ENCODE results near the gene CCDC107. TPM values are rescaled to one million over a fixed set of nuclear protein-coding genes. Genes with fewer than 3 reads are reported as not detected.
A peak's percentile ranks its signal among the peaks of the same experiment; 100 is the strongest.

The CCDC107 gene
- total and polyA plus RNA-seq, 5 donors from 2014 or later = 31.2 to 83.2 (median 68.9) TPM

DNA sequence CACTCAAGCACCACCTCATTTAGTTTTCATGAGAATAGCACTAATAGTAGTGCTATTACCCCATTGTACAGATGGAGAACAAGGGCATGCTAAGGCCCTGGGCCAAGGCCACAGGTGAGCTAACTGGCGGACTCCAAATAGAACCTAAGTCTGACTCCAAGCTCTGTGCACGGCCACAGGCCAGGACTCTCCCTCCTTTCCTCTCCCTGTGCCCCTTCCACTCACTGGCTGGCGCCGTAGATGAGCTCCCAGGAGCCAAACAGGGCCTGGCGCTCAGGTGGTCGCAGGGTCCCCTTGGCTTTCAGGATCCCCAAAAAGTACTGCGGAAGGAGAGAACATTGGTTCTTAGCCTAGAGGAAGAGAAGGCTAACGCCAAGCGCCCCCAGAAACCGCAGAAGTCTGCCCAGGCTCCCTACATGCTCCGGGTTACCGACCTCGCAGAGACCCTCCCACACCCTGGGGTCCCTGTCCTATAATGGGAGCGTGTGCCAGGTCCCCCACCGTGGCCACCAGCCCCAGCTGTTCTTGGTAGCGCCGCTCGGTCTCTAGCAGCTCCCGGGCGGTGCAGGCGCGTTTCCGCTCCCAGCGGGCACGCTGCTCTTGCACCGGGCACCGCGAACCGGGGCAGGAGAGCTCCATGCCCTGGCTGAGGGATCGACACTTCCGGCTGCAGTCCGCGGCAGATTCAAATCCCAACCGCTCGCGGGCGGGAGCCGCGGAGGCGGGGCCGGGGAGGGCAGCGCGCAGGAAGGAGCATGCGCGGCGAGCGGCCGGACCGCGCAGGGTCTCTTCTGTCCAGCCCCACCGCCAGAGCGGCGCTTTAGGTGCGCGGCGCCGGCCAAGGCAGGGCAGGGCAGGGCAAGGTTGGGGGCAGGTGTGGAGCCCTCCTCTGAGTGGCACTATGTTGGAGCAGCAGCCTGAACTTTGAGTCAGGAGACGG lies 6.7 kb downstream of the CCDC107 start, which contains the start of gene ARHGEF39:
ARHGEF39 (minus strand) TSS at position 665 of the 940 bp plus-strand sequence; CDS start at position 639, 26 bp downstream.
- peaks cover 13% of the 10 kb centered on the region for H3K36me3 Mint-ChIP-seq
- peak; percentile 66 to 69 for ATAC-seq (ENCODE audit: low read depth in 2 of 2)
- peaks cover 11% of the 10 kb centered on the region for H3K36me3 ChIP-seq (ENCODE audit: control insufficient read depth, insufficient read depth, low read length)
- peak within 1 kb of the TSS; percentile 85 to 97 (median 90) for H3K4me3 Mint-ChIP-seq
- H3K4me3 ChIP-seq (ENCODE audit: low read depth, low read length) = peak within 1 kb of the TSS; percentile 76
- peaks cover 60% of the 10 kb centered on the region for H3K4me1 ChIP-seq (ENCODE audit: control insufficient read depth, insufficient read depth, low read length, poor library complexity, severe bottlenecking)
- H3K4me1 Mint-ChIP-seq = peaks cover 10 to 62% (median 42%) of the 10 kb centered on the region in 4 donors
- peak within 1 kb of the TSS in 2 of 3 donors; percentile 76 to 90 for H3K27ac Mint-ChIP-seq
- H3K27me3 ChIP-seq (ENCODE audit: control insufficient read depth, insufficient read depth, low read length) = no peaks in the 10 kb centered on the region
- DNase-seq = peak; percentile 57 to 82 (median 67)
- no peaks in the 10 kb centered on the region for H3K27me3 Mint-ChIP-seq
- H3K9me3 Mint-ChIP-seq = no peaks in the 10 kb centered on the region
- no peaks in the 10 kb centered on the region for H3K9me3 ChIP-seq (ENCODE audit: control insufficient read depth in 2 of 2, low read length in 2 of 2)
- H3K27ac ChIP-seq (ENCODE audit: insufficient read depth, low read length, poor library complexity, severe bottlenecking) = peak within 1 kb of the TSS; percentile 77

DNA sequence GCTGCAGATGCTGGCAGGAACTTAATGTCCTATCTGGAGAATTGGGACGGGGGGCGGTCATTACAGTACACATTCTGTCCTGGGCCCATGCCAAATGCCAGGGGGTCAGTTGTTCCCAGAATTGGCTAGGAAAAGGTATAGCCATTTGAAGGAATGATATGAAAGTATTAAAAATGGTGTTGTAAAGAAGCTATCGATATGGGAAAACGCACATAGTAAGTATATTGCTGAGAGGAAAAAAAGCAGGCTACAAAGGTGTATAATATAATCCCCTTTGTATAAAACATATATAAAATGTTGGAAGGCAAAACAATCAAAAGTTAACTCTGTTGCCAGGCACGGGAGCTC lies 7.4 kb downstream of the CCDC107 start:
- Histone ChIP-seq H3K27me3 (ENCODE audit: control insufficient read depth, insufficient read depth, low read length) (no peaks in the 10 kb centered on the region), H3K27ac (ENCODE audit: insufficient read depth, low read length, poor library complexity, severe bottlenecking) (peak overlapping the region; percentile 77), H3K9me3 (ENCODE audit: control insufficient read depth in 2 of 2, low read length in 2 of 2) (no peaks in the 10 kb centered on the region), H3K36me3 (ENCODE audit: control insufficient read depth, insufficient read depth, low read length) (peaks cover 6% of the 10 kb centered on the region), H3K4me1 (ENCODE audit: control insufficient read depth, insufficient read depth, low read length, poor library complexity, severe bottlenecking) (peaks cover 54% of the 10 kb centered on the region), H3K4me3 (ENCODE audit: low read depth, low read length) (peak overlapping the region; percentile 76)
- no peaks in the 10 kb centered on the region for H3K27me3 Mint-ChIP-seq
- H3K27ac Mint-ChIP-seq = peak overlapping the region in 2 of 3 donors; percentile 76 to 90
- ATAC-seq (ENCODE audit: low read depth in 2 of 2) (no peak), DNase-seq (no peak)
- H3K4me1 Mint-ChIP-seq = peaks cover 10 to 56% (median 35%) of the 10 kb centered on the region in 4 donors
- H3K4me3 Mint-ChIP-seq = peak overlapping the region; percentile 85 to 97 (median 90)
- H3K36me3 Mint-ChIP-seq = peaks cover 10% of the 10 kb centered on the region
- H3K9me3 Mint-ChIP-seq = peaks cover 0 to under 1% (median 0%) of the 10 kb centered on the region in 7 donors

DNA sequence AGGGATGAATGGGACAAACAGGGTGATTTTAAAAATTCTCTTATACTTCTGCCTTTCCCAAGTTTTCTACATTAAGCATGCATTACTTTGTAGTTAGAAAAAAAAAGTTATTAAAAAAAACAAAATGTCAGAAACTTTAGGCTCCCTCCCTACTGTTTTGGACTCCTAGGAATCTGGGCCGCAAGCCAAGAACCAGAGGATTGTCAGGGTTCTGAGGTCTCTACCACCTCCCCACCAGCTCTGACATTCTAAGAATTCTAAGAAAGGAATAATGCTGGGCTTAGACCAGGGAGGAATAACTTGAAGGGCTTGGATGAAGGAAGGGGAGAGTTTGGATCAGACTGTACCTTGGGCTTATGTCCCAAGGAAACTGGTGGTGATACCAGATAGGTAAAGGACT lies 8.0 kb downstream of the CCDC107 start:
- Mint-ChIP-seq H3K9me3 (peaks cover 0 to 2% (median 0%) of the 10 kb centered on the region in 7 donors), H3K4me3 (peak overlapping the region in 3 of 4 donors; percentile 48 to 97 (median 72)), H3K27ac (no peak overlapping the region), H3K36me3 (peaks cover 4% of the 10 kb centered on the region), H3K27me3 (no peaks in the 10 kb centered on the region), H3K4me1 (peaks cover 10 to 50% (median 31%) of the 10 kb centered on the region in 4 donors)
- Histone ChIP-seq H3K9me3 (ENCODE audit: control insufficient read depth in 2 of 2, low read length in 2 of 2) (no peaks in the 10 kb centered on the region), H3K36me3 (ENCODE audit: control insufficient read depth, insufficient read depth, low read length) (peaks cover under 1% of the 10 kb centered on the region), H3K27me3 (ENCODE audit: control insufficient read depth, insufficient read depth, low read length) (no peaks in the 10 kb centered on the region), H3K4me3 (ENCODE audit: low read depth, low read length) (no peak overlapping the region), H3K4me1 (ENCODE audit: control insufficient read depth, insufficient read depth, low read length, poor library complexity, severe bottlenecking) (peaks cover 48% of the 10 kb centered on the region), H3K27ac (ENCODE audit: insufficient read depth, low read length, poor library complexity, severe bottlenecking) (no peak overlapping the region)
- DNase-seq = no peak
- ATAC-seq (ENCODE audit: low read depth in 2 of 2) = no peak

DNA sequence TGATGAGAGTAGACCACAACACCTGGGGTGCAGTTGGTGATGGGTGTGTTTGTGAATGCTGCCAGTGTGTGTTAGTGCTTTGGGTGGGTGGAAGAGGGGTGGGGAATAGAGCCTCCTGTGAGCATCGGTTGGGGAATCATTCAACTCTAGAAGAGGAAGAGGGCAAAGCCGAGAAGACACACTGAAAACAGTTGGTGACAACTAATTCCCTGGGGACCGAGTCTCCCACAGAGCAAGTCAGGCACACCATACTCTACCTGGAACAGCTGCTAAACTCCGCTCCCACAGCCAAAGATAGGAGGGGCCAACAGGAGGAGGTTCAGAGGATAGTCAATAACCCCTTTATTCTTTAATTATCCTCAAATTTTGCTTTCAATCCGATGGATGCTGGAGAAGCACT lies 8.5 kb downstream of the CCDC107 start:
- H3K4me3 Mint-ChIP-seq = peak overlapping the region in 1 of 4 donors; percentile 97
- Histone ChIP-seq H3K4me1 (ENCODE audit: control insufficient read depth, insufficient read depth, low read length, poor library complexity, severe bottlenecking) (peaks cover 43% of the 10 kb centered on the region), H3K4me3 (ENCODE audit: low read depth, low read length) (no peak overlapping the region), H3K36me3 (ENCODE audit: control insufficient read depth, insufficient read depth, low read length) (no peaks in the 10 kb centered on the region), H3K9me3 (ENCODE audit: control insufficient read depth in 2 of 2, low read length in 2 of 2) (no peaks in the 10 kb centered on the region), H3K27ac (ENCODE audit: insufficient read depth, low read length, poor library complexity, severe bottlenecking) (no peak overlapping the region), H3K27me3 (ENCODE audit: control insufficient read depth, insufficient read depth, low read length) (no peaks in the 10 kb centered on the region)
- DNase-seq (no peak), ATAC-seq (ENCODE audit: low read depth in 2 of 2) (no peak)
- H3K27ac Mint-ChIP-seq = no peak overlapping the region
- H3K9me3 Mint-ChIP-seq = peaks cover 0 to 2% (median 0%) of the 10 kb centered on the region in 7 donors
- peaks cover 10 to 46% (median 29%) of the 10 kb centered on the region in 4 donors for H3K4me1 Mint-ChIP-seq
- peaks cover 4% of the 10 kb centered on the region for H3K36me3 Mint-ChIP-seq
- H3K27me3 Mint-ChIP-seq = no peaks in the 10 kb centered on the region

DNA sequence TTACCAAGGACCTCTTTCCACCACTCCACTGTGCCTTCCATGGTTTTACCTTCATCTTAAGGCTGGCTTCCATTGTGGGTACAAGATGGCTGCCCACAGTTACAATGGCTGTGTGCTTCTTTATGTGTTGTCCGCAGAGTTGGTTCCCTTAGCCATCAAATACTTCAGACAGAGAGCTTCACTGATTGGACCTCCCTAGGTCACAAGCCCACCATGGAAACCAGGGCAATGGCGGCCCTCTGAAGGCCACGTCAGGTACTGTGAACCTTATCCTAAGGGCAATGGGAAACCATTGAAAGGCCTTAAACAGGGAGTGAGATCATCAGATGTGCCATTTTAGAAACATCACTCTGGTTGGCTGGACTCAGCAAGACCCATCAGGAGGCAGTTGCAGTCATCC lies 9.8 kb downstream of the CCDC107 start:
- H3K9me3 Mint-ChIP-seq = peaks cover 0 to 2% (median 0%) of the 10 kb centered on the region in 7 donors

DNA sequence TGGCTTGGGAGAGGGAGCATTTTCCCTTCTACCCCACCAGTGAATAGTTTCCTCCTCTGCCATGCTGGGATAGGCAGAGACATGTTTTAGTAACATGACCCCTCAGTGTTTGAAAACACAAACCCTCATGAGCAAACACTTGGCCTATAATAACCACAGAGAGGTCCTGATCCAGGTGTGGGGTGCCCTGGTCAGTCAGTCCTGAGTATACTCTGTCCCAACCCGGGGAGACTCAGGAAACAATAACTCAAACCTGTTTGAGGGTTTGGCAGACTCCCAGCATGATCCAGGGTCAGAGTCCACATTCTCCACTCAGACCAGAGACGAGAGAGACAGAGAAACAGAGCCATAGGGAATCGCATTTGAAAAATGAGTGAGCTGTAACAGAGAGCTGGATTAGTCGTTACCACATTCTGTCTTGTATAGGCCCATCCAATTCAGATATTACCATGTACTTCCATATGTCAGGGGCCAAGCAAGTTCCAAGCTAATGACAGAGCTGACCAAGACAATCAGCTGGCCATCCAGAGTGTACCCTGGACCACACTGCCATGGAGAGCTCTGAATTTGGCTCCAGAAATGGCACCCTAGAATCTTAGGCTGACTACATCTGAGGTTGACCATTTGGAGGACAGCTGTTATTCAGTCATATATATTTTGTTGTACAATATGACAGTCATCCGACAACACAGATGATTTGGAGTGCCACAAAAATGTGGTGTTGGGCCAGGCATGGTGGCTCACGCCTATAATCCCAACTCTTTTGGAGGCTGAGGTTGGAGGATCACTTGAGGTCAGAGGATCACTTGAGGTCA lies 11.4 kb downstream of the CCDC107 start:
- peaks cover 5 to 20% (median 8%) of the 10 kb centered on the region in 4 donors for H3K4me1 Mint-ChIP-seq
- H3K27me3 Mint-ChIP-seq = peaks cover 12% of the 10 kb centered on the region
- DNase-seq = no peak
- H3K9me3 Mint-ChIP-seq = peaks cover 0 to 2% (median 0%) of the 10 kb centered on the region in 7 donors
- no peaks in the 10 kb centered on the region for H3K36me3 ChIP-seq (ENCODE audit: control insufficient read depth, insufficient read depth, low read length)
- H3K36me3 Mint-ChIP-seq = no peaks in the 10 kb centered on the region
- H3K27ac ChIP-seq (ENCODE audit: insufficient read depth, low read length, poor library complexity, severe bottlenecking) = no peak overlapping the region
- no peak overlapping the region for H3K27ac Mint-ChIP-seq
- peaks cover 15% of the 10 kb centered on the region for H3K4me1 ChIP-seq (ENCODE audit: control insufficient read depth, insufficient read depth, low read length, poor library complexity, severe bottlenecking)
- ATAC-seq (ENCODE audit: low read depth in 2 of 2) = no peak
- H3K27me3 ChIP-seq (ENCODE audit: control insufficient read depth, insufficient read depth, low read length) = peaks cover 4% of the 10 kb centered on the region
- H3K9me3 ChIP-seq (ENCODE audit: control insufficient read depth in 2 of 2, low read length in 2 of 2) = no peaks in the 10 kb centered on the region
- no peak overlapping the region for H3K4me3 Mint-ChIP-seq
- H3K4me3 ChIP-seq (ENCODE audit: low read depth, low read length) = no peak overlapping the region

More for the DNA sequence above, 9.8 kb downstream of the CCDC107 start:
- H3K36me3 Mint-ChIP-seq = no peaks in the 10 kb centered on the region
- no peak for ATAC-seq (ENCODE audit: low read depth in 2 of 2)
- Histone ChIP-seq H3K36me3 (ENCODE audit: control insufficient read depth, insufficient read depth, low read length) (no peaks in the 10 kb centered on the region), H3K4me3 (ENCODE audit: low read depth, low read length) (no peak overlapping the region), H3K9me3 (ENCODE audit: control insufficient read depth in 2 of 2, low read length in 2 of 2) (no peaks in the 10 kb centered on the region), H3K4me1 (ENCODE audit: control insufficient read depth, insufficient read depth, low read length, poor library complexity, severe bottlenecking) (peaks cover 29% of the 10 kb centered on the region), H3K27me3 (ENCODE audit: control insufficient read depth, insufficient read depth, low read length) (no peaks in the 10 kb centered on the region), H3K27ac (ENCODE audit: insufficient read depth, low read length, poor library complexity, severe bottlenecking) (no peak overlapping the region)
- DNase-seq = no peak
- peak overlapping the region in 1 of 4 donors; percentile 0 for H3K4me3 Mint-ChIP-seq
- no peak overlapping the region for H3K27ac Mint-ChIP-seq
- peaks cover 6 to 32% (median 16%) of the 10 kb centered on the region in 4 donors for H3K4me1 Mint-ChIP-seq
- H3K27me3 Mint-ChIP-seq = peaks cover 4% of the 10 kb centered on the region
